ENCODE data around the gene SLC15A3.
"Not testable (repeated sequence)": the region's sequence is repeated elsewhere in the genome, so short reads cannot be mapped to it uniquely, and the experiment has no call there.

The SLC15A3 gene

DNA sequence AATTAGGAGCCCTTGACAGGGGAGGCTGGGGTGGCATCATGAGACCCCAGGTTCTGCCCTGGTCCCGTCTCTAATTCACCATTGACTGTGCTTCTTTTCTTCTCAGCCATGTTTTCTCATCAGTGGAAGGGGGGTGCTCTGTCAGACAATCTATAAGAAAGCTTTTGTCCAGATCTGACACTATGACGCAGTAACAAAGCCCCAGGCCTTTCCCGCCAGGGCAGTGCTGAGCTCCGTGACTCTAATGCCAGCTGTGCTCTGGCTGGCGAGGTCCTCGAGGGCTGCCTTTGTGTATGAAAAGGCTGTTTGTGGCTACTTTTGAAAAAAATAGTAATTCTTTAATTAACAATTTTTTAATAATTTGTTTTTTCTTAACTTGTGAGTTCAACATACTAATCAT lies 22.8 kb upstream of the SLC15A3 start:
- no peak for DNase-seq

GRCh38 chr11:60974316-60974715 lies 22.3 kb upstream of the SLC15A3 start:
- DNase-seq: not testable (repeated sequence)

- DNase-seq: no peak
Measured at GRCh38 chr11:60973699-60974098, 21.7 kb upstream of the SLC15A3 start.

GRCh38 chr11:60972182-60973030 lies 20.4 kb upstream of the SLC15A3 start:
- DNase-seq: no peak

- DNase-seq: no peak
Measured at GRCh38 chr11:60971520-60971919, 19.5 kb upstream of the SLC15A3 start, which contains the start of gene CD6. TSS of gene CD6 (plus strand) at chr11:60971680. CDS start at chr11:60971866, 186 bp downstream.

GRCh38 chr11:60970890-60971289 lies 18.9 kb upstream of the SLC15A3 start:
- DNase-seq: no peak

DNA sequence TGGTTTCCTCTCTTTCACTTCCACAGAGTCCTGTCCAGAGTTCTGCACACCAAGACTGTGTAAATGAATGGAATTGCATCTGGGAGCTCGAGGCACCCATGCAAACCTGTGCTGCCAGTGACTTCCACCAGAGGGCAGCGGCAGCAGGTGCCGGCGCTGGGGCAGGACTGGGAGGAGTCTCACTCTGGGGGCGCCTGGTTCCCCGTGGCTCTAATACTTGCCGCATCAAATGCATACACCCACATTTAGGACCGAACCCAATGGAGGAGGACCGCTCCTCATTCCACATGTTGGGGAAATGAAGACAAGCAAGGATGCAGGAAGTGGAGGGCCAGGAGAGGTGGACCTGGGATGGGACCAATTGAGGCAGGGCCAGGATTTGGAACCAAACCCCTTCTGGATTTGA lies 18.4 kb upstream of the SLC15A3 start:
- DNase-seq: no peak

- DNase-seq: no peak
Measured at GRCh38 chr11:60968223-60968622, 16.2 kb upstream of the SLC15A3 start.

DNA sequence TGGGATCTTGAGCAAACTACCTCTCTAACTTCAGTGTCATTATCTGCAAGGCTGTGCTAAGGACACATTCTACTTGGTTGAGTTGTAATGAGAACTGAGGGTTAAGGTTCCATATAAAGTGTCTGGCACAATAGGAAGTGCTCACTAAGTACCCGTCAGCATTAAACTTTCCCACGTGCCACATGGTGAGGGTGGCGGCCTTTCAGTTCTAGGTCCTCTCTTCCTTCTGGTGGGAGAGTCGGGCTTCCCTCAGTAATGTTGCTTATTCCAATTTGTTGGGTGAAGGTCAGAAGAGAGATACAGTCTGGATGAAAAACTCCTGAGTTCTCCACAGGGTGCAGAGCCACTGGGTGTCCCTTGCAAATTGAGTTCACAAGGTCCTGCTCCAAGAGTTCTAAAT lies 14.9 kb upstream of the SLC15A3 start:
- no peak for DNase-seq

DNA sequence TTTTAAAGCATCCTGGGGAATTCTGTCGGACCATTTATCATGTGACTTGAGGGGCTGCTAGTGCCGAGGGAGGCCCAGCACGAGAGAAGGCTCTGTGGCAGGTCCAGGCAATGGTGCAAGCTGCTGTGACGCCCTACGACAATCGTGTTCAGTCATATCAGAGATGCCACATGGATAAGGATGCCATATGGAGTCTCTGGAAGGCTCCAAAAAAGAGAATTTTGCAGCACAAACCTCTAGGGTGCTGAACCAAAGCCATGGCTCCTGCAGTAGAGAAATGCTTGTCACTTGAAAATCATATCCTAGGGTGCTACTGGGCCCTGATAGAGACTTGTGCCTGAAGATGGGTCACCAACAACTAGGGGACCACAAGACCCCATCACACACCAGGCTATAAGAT lies 12.8 kb upstream of the SLC15A3 start:
- DNase-seq: no peak

GRCh38 chr11:60960405-60960804 lies 8.4 kb upstream of the SLC15A3 start:
- no peak for DNase-seq

DNA sequence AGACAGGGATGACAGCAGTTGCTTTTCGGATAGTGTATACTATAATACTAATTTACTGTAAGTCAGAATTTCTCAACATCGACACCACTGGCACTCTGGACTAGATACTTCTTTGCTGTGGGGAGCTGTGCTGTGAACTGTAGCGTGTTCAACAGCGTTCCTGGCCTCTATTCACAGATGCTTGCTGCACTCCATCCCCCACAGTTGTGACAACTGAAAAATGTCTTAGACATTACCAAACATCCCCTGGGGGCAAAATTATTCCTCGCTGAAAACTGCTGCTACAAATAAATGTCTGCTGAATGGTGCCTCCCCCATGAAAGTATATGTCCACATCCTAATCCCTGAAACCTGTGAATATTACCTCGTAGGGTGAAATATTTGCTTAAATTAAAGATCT lies 7.5 kb upstream of the SLC15A3 start:
- no peak for DNase-seq

GRCh38 chr11:60957188-60957587 lies 5.2 kb upstream of the SLC15A3 start:
- no peak for DNase-seq

- DNase-seq: no peak
Measured at GRCh38 chr11:60955571-60955970, 3.6 kb upstream of the SLC15A3 start.

- no peak for DNase-seq
Measured at GRCh38 chr11:60954421-60954820, 2.4 kb upstream of the SLC15A3 start.

- no peak for DNase-seq
Measured at GRCh38 chr11:60953781-60954180, 1.8 kb upstream of the SLC15A3 start.

DNA sequence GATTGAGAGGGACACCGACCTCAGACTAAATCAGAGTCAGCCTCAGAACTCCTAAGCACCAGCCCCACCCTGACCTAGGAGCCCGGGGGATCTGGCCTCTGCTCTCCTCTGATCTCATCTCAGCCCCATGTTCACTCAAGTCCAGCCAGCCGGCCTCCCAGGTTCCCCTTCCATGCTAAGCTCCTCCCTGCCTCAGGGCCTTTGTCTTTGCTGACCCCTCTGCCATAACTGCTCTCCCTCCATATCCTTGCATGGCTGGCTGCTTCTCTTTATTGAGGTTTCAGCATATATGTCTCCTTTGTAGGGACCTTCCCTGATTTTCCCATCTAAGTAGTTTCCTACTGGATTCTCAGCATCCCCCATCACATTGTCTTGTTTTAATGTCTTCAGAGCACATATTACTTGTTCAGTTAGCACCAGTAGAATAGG lies 780 bp upstream of the SLC15A3 start:
- no peak for DNase-seq

GRCh38 chr11:60951606-60951903 lies 421 bp downstream of the SLC15A3 start:
- DNase-seq: no peak

DNA sequence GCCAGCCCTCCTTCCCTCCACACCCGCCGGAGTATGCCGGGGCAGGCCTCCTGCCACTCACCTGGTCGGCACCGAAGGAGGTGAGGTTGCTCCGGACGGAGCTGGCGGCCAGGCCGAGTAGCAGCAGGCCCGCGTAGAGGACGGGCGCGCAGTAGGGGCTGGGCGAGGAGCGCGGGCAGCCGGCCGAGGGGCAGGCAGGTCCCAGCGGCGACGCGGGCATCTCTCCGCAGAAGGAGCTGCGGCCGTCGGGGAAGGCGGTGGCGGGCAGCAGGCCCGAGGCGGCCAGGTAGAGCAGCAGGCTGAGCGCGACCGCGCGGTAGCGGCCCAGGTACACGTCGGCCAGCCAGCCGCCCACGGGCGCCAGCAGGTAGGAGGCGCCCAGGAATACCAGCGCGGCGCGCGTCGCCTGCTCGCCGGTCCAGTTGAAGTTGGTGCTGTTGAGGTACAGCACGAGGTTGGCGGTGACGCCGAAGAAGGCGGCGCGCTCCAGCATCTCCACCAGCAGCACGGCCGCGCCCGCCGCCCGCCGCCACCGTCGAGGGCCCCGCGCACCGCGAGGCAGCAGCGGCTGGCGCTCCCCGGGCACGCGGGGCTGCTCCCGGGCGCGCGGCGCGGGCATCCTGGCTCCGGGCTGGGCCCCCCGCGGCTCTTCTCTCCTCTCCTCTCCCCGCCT lies 907 bp downstream of the SLC15A3 start:
- no peak for DNase-seq

DNA sequence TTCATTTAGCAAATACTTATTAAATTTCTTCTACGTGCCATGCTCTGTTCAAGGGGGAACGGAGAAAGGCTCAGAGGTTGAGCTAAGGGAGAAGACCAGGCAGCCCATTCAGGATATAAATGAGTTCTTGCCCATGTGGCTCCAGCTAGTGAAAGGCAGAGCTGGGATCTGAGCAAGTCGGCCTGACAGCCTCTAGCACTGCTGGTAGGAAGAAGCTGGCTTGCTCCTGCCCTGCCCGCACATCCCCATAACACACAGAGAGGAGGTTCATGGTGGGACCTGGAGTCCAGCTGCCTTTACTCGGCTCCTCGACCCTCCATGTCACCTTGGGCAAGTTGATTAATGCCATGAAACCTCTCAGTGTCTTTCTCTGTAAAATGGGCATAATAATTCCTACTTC lies 2.0 kb downstream of the SLC15A3 start:
- no peak for DNase-seq

- no peak for DNase-seq
Measured at GRCh38 chr11:60948250-60948649, 3.7 kb downstream of the SLC15A3 start.

- DNase-seq: no peak
Measured at GRCh38 chr11:60947700-60948099, 4.3 kb downstream of the SLC15A3 start.

GRCh38 chr11:60946601-60947264 lies 5.2 kb downstream of the SLC15A3 start:
- no peak for DNase-seq

- DNase-seq: no peak
Measured at GRCh38 chr11:60945295-60945667, 6.7 kb downstream of the SLC15A3 start.

Measured in GF-D8 (cell line).